Esophagus squamous epithelium (tissue), 4 donors: Measurements from ENCODE around the gene TBC1D7.

Experiments
- POLR2A ChIP-seq, 4 donors: fragments of 450-650 bp; IDR thresholded peaks; one replicate each; pipeline ENCODE4 v1.6.1; 2017; ENCODE audit warnings: antibody characterized with exemption in 4 of 4, mild to moderate bottlenecking in 4 of 4, moderate library complexity in 3 of 4
- TF ChIP-seq, protein P1 (sequence below), 6 experiments: fragments of 450-650 bp in 4 of 6; fragments of 200-600 bp in 2 of 6; sonication (generic) in 2 of 6; IDR thresholded peaks; one replicate each; pipeline ENCODE4 v1.5.1; 2016 to 2019; ENCODE audit warnings: antibody characterized with exemption in 6 of 6, mild to moderate bottlenecking in 4 of 6, moderate library complexity in 4 of 6

DNA sequence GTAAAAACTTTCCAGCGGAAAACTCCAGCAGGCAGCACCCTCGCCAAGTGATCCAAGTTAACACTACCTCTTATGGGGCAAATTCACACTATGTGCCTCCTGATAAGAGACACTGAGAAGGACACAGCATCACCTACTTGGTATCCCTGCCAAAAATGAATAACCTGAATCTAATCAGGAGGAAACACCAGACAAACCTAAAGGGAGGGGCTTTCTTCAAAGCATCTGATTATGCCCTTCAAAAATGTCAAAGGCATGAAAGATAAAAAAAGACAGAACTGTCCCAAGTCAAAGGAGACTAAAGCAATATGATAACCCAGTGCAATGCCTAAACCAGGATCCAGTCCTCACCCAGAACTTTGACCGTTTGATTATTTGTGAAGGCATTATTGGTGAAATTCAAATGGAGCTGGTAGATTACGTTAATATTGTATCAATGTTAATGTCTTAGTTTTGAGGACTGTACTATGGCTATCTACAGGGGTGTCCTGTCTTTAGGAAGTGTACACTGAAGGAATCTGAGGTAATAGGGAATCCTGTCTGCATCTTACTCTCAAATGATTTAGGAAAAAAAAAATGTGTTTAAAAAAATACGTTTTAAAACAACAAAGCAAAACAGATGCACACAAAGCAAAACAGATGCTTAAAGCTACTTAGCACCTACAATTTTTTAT is 8.3 kb downstream of the TBC1D7 start:
- TF ChIP-seq, protein P1, sequence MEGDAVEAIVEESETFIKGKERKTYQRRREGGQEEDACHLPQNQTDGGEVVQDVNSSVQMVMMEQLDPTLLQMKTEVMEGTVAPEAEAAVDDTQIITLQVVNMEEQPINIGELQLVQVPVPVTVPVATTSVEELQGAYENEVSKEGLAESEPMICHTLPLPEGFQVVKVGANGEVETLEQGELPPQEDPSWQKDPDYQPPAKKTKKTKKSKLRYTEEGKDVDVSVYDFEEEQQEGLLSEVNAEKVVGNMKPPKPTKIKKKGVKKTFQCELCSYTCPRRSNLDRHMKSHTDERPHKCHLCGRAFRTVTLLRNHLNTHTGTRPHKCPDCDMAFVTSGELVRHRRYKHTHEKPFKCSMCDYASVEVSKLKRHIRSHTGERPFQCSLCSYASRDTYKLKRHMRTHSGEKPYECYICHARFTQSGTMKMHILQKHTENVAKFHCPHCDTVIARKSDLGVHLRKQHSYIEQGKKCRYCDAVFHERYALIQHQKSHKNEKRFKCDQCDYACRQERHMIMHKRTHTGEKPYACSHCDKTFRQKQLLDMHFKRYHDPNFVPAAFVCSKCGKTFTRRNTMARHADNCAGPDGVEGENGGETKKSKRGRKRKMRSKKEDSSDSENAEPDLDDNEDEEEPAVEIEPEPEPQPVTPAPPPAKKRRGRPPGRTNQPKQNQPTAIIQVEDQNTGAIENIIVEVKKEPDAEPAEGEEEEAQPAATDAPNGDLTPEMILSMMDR (IDR thresholded peaks at IDR 0.05): no peak
- TF ChIP-seq POLR2A (IDR thresholded peaks at IDR 0.05): no peak
